H1 (cell line): ENCODE results near the gene PFN3. TPM values are rescaled to one million over a fixed set of nuclear protein-coding genes. Genes with fewer than 3 reads are reported as not detected.
A peak's percentile ranks its signal among the peaks of the same experiment; 100 is the strongest.

Experiments used
- CTCF ChIA-PET: fragments of 300-600 bp; sonication (Branson Sonifier 250); formaldehyde crosslinking; loops from one replicate; lab custom pipeline; 2021; ENCODE audit not compliant: partially characterized antibody; lab: Charles Lee
- POLR2A ChIA-PET: fragments of 300-600 bp; sonication (Branson Sonifier 250); formaldehyde crosslinking; loops from one replicate; lab custom pipeline; 2021; ENCODE audit warnings: inconsistent platforms; ENCODE audit not compliant: partially characterized antibody; lab: Charles Lee
- DNase-seq, 2 experiments: peaks; one replicate each; pipeline versions ENCODE4 v3.0.0 to v3.0.0-alpha.2; 2010 to 2022; ENCODE audit warnings: low spot score in 2 of 2, low read depth in 1 of 2, mixed read lengths in 1 of 2
- FAIRE-seq: peaks from 2 replicates; lab custom pipeline; 2011; peaks lifted over from hg19 to GRCh38; lab: Jason Lieb, UNC
- H2AFZ ChIP-seq: 2 replicates; pipeline ENCODE4 v1.8.1; 2012; ENCODE audit warnings: low read length, inconsistent platforms
- H2AK5ac ChIP-seq: 2 replicates; pipeline ENCODE4 v1.6.1; 2013; ENCODE audit warnings: low read depth, low read length
- H2BK120ac ChIP-seq: replicated peaks from 2 replicates; pipeline ENCODE3; 2013; ENCODE audit warnings: low read depth, low read length, inconsistent platforms
- H2BK12ac ChIP-seq: 2 replicates; pipeline ENCODE4 v1.6.1; 2013; ENCODE audit warnings: low read depth, low read length
- H2BK15ac ChIP-seq: 2 replicates; pipeline ENCODE4 v1.6.1; 2013; ENCODE audit warnings: low read length
- H2BK20ac ChIP-seq: 2 replicates; pipeline ENCODE4 v1.6.1; 2013; ENCODE audit warnings: low read length
- H2BK5ac ChIP-seq: 2 replicates; pipeline ENCODE4 v1.6.1; 2013; ENCODE audit warnings: low read depth, low read length
- H3K14ac ChIP-seq: 2 replicates; pipeline ENCODE4 v1.6.1; 2013; ENCODE audit warnings: inconsistent platforms; ENCODE audit not compliant: insufficient read length
- H3K18ac ChIP-seq: 2 replicates; pipeline ENCODE4 v1.6.1; 2013; ENCODE audit warnings: low read length; ENCODE audit errors: extremely low read depth
- H3K23ac ChIP-seq: 2 replicates; pipeline ENCODE4 v1.6.1; 2013; ENCODE audit warnings: inconsistent platforms; ENCODE audit not compliant: insufficient read length
- H3K23me2 ChIP-seq: 2 replicates; pipeline ENCODE4 v1.6.1; 2013; ENCODE audit warnings: low read depth, low read length
- H3K27ac ChIP-seq: 2 replicates; pipeline ENCODE4 v1.6.1; 2011; ENCODE audit warnings: low read depth, low read length, inconsistent platforms
- H3K27me3 ChIP-seq, 4 experiments: replicated peaks in 1 of 4; 1 replicate in 1 of 4; 2 replicates in 3 of 4; pipeline versions ENCODE4 v1.6.1 to v1.8.1; 2011 to 2013; ENCODE audit warnings: low read length in 3 of 4, mild to moderate bottlenecking in 3 of 4, inconsistent platforms in 2 of 4, mixed read lengths in 2 of 4, moderate library complexity in 1 of 4; ENCODE audit not compliant: control insufficient read depth in 3 of 4, insufficient read depth in 3 of 4; ENCODE audit errors: extremely low read depth in 1 of 4
- H3K36me3 ChIP-seq, 4 experiments: 2 replicates each; pipeline versions ENCODE4 v1.6.1 to v1.8.1; 2011 to 2013; ENCODE audit warnings: mild to moderate bottlenecking in 4 of 4, low read length in 3 of 4, moderate library complexity in 2 of 4, control low read depth in 1 of 4, inconsistent platforms in 1 of 4; ENCODE audit not compliant: insufficient read depth in 4 of 4, control insufficient read depth in 2 of 4
- H3K4ac ChIP-seq: replicated peaks from 2 replicates; pipeline ENCODE3; 2013; ENCODE audit warnings: low read length, low read depth, mixed read lengths, inconsistent platforms; ENCODE audit not compliant: insufficient read length
- H3K4me1 ChIP-seq, 4 experiments: replicated peaks in 1 of 4; 1 replicate in 1 of 4; 2 replicates in 3 of 4; pipeline versions ENCODE4 v1.6.1 to v1.8.1; 2011 to 2013; ENCODE audit warnings: low read length in 3 of 4, inconsistent platforms in 2 of 4, mixed read lengths in 1 of 4; ENCODE audit not compliant: insufficient read depth in 4 of 4, control insufficient read depth in 3 of 4
- H3K4me2 ChIP-seq, 2 experiments: 2 replicates each; pipeline versions ENCODE4 v1.6.1 to v1.8.1; 2011 to 2013; ENCODE audit warnings: low read depth in 2 of 2, low read length in 2 of 2, control low read depth in 1 of 2, inconsistent platforms in 1 of 2, mild to moderate bottlenecking in 1 of 2; ENCODE audit not compliant: insufficient read depth in 1 of 2
- H3K4me3 ChIP-seq, 4 experiments: fragments of 200-600, 300-600 bp in 1 of 4; sonication (generic), shearing (Covaris generic), sonication (Bioruptor Twin) in 1 of 4; 2 replicates each; pipeline versions ENCODE4 v1.5.1 to v1.8.1; 2011 to 2016; ENCODE audit warnings: low read length in 4 of 4, low read depth in 3 of 4, control low read depth in 2 of 4, inconsistent platforms in 2 of 4, mild to moderate bottlenecking in 2 of 4, mixed read lengths in 1 of 4, moderate library complexity in 1 of 4; ENCODE audit not compliant: insufficient read depth in 2 of 4; ENCODE audit errors: extremely low read depth in 1 of 4
- H3K56ac ChIP-seq: replicated peaks from 2 replicates; pipeline ENCODE3; 2013; ENCODE audit warnings: low read depth, mild to moderate bottlenecking, mixed read lengths, low read length, inconsistent platforms; ENCODE audit not compliant: insufficient read length
- H3K79me1 ChIP-seq: 2 replicates; pipeline ENCODE4 v1.6.1; 2013; ENCODE audit warnings: low read depth, low read length, control low read depth
- H3K79me2 ChIP-seq, 2 experiments: 2 replicates each; pipeline versions ENCODE4 v1.6.1 to v1.8.1; 2012 to 2013; ENCODE audit warnings: low read length in 2 of 2, mild to moderate bottlenecking in 2 of 2, inconsistent platforms in 1 of 2; ENCODE audit not compliant: insufficient read depth in 2 of 2, control insufficient read depth in 1 of 2
- H3K9ac ChIP-seq, 4 experiments: replicated peaks in 1 of 4; 1 replicate in 1 of 4; 2 replicates in 3 of 4; pipeline versions ENCODE4 v1.6.1 to v1.8.1; 2011 to 2013; ENCODE audit warnings: low read depth in 3 of 4, low read length in 3 of 4, control low read depth in 2 of 4, mild to moderate bottlenecking in 2 of 4, moderate library complexity in 2 of 4, inconsistent platforms in 1 of 4; ENCODE audit errors: extremely low read depth in 1 of 4
- H3K9me3 ChIP-seq, 2 experiments: 2 replicates each; pipeline versions ENCODE4 v1.6.1 to v1.8.1; 2012 to 2013; ENCODE audit warnings: mild to moderate bottlenecking in 2 of 2, moderate library complexity in 2 of 2, control low read depth in 1 of 2, inconsistent platforms in 1 of 2, low read depth in 1 of 2, low read length in 1 of 2, mixed read lengths in 1 of 2; ENCODE audit not compliant: insufficient read depth in 2 of 2
- H4K20me1 ChIP-seq, 2 experiments: replicated peaks in 1 of 2; 2 replicates each; pipeline versions ENCODE3 to v1.8.1; 2011 to 2013; ENCODE audit warnings: inconsistent platforms in 2 of 2, low read length in 2 of 2, mild to moderate bottlenecking in 1 of 2; ENCODE audit not compliant: insufficient read depth in 2 of 2, control insufficient read depth in 1 of 2
- H4K5ac ChIP-seq: 2 replicates; pipeline ENCODE4 v1.6.1; 2013; ENCODE audit warnings: low read length, low read depth, mixed read lengths, inconsistent platforms; ENCODE audit not compliant: insufficient read length
- H4K8ac ChIP-seq: 2 replicates; pipeline ENCODE4 v1.8.0; 2013; ENCODE audit warnings: mild to moderate bottlenecking, moderate library complexity, low read length, inconsistent platforms; ENCODE audit not compliant: insufficient read depth; ENCODE audit errors: extremely low read depth
- H4K91ac ChIP-seq: replicated peaks from 2 replicates; pipeline ENCODE3; 2013; ENCODE audit warnings: low read length, mixed read lengths, inconsistent platforms; ENCODE audit not compliant: insufficient read length
- CHD2 ChIP-seq: IDR thresholded peaks from 2 replicates; pipeline ENCODE4 v1.6.1; 2012; ENCODE audit warnings: low read length, improper control_type of control experiment
- CTBP2 ChIP-seq: IDR thresholded peaks from 2 replicates; pipeline ENCODE4 v1.7.0; 2011; ENCODE audit warnings: borderline replicate concordance, mild to moderate bottlenecking, moderate library complexity, mixed read lengths, low read length; ENCODE audit not compliant: insufficient read depth, insufficient read length
- GTF2F1 ChIP-seq: IDR thresholded peaks from 2 replicates; pipeline ENCODE4 v1.6.1; 2012; ENCODE audit warnings: low read depth, low read length, improper control_type of control experiment, borderline replicate concordance
- HDAC2 ChIP-seq, 2 experiments: fragments of 300-600 bp in 1 of 2; sonication (generic) in 1 of 2; IDR thresholded peaks; 2 replicates each; pipeline ENCODE4 v1.6.1; 2011 to 2012; ENCODE audit warnings: low read depth in 2 of 2, low read length in 2 of 2, mild to moderate bottlenecking in 2 of 2, moderate library complexity in 2 of 2, borderline replicate concordance in 1 of 2, inconsistent platforms in 1 of 2
- JUN ChIP-seq: IDR thresholded peaks from 2 replicates; pipeline ENCODE4 v1.6.1; 2011; ENCODE audit warnings: low read depth, mild to moderate bottlenecking, improper control_type of control experiment, low read length
- KDM4A ChIP-seq: IDR thresholded peaks from one replicate; pipeline ENCODE4 v1.7.1; 2012; ENCODE audit warnings: low read depth, mild to moderate bottlenecking, moderate library complexity, low read length, inconsistent platforms; ENCODE audit not compliant: severe bottlenecking
- POLR2A ChIP-seq, 2 experiments: IDR thresholded peaks; 1 replicate in 1 of 2; 2 replicates in 1 of 2; pipeline ENCODE4 v1.6.1; 2011; ENCODE audit warnings: low read depth in 2 of 2, low read length in 2 of 2, mild to moderate bottlenecking in 2 of 2; ENCODE audit errors: control extremely low read depth in 1 of 2
- RNF2 ChIP-seq: fragments of 200-900, 300-1000 bp; sonication (generic); IDR thresholded peaks from 2 replicates; pipeline ENCODE4 v1.7.1; 2016; ENCODE audit warnings: borderline replicate concordance, low read depth, mild to moderate bottlenecking, antibody characterized with exemption, low read length; ENCODE audit not compliant: poor library complexity, severe bottlenecking; ENCODE audit errors: missing control alignments
- SUZ12 ChIP-seq: fragments of 200-600 bp; sonication (generic); IDR thresholded peaks from 2 replicates; pipeline ENCODE4 v1.6.1; 2012; ENCODE audit warnings: mild to moderate bottlenecking, inconsistent platforms, low read length, moderate library complexity, mixed read lengths
- WGBS, 2 experiments: shearing (Covaris generic) in 1 of 2; methylation state at CpG; one replicate each; pipeline versions ENCODE4 v1.1.6 to v1.1.7; 2013 to 2015; ENCODE audit warnings: low lambda C conversion rate in 2 of 2, mixed read lengths in 2 of 2, inconsistent platforms in 1 of 2, low coverage in 1 of 2, missing lambda C conversion rate in 1 of 2; ENCODE audit not compliant: insufficient replicate concordance in 2 of 2, insufficient coverage in 1 of 2, insufficient read length in 1 of 2; ENCODE audit errors: extremely low coverage in 1 of 2, missing lambda C conversion rate in 1 of 2; 5-methylcytosine and 5-hydroxymethylcytosine counted together
- polyA plus RNA-seq, 7 experiments: library from polyadenylated mRNA; depleted of rRNA in 3 of 7; stranded (reverse) in 5 of 7; unstranded in 2 of 7; fragments of >200 nt in 5 of 7; fragments of 200-250 nt in 2 of 7; gene quantifications; 1 replicate in 5 of 7; 2 replicates in 1 of 7; 4 replicates in 1 of 7; pipeline versions ENCODE4 v1.2.1 to v1.2.3, GENCODE V29; 2011 to 2013; ENCODE audit warnings: missing spikeins in 2 of 7, mixed read lengths in 2 of 7
- total RNA-seq: library from RNA; stranded (reverse); fragmentation: NEBNext Ultra II Directional; extraction: Animal tissue kit (Norgen Biotek cat#: 25700); gene quantifications from 2 replicates; pipeline ENCODE4 v1.2.1, GENCODE V29; 2021
- TF ChIP-seq, protein P1 (sequence below): IDR thresholded peaks from 2 replicates; pipeline ENCODE4 v1.6.1; 2012; ENCODE audit warnings: inconsistent platforms

PFN3 gene
- total and polyA plus RNA-seq, 2 of the 8 experiments (the other 6 are each of a cell fraction or from before 2014, with no cell fraction given) = not detected

DNA sequence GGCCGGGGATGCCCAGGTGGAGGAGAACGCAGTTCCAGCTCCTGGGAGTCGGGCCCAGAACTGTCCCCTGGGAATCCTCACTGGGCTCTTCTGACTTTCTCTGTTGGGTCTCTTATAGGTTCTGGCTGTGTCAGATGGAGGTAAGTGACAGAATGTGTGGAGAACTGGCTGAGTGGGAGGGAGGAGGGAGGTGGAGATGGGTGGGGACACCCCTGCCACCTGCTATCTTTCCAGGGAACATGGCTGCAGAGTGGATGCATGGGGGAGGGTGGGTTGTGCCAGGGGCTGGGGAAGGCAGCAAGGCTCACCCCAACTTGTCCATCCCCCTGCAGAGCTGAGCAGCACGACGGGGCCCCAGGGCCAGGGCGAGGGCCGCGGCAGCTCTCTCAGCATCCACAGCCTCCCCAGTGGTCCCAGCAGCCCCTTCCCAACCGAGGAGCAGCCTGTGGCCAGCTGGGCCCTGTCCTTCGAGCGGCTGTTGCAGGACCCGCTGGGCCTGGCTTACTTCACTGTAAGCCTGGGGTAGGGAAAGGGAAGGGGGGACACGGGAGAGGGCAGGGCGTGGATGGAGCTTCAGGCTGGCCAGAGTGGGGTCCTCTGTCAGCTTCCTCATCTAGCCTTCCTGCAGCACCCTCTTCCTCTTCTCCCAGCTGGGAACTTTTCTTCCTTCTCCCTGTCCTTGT is 34.5 kb downstream of the PFN3 start:
- POLR2A ChIA-PET = interaction anchor here (0.8 to 5.9 kb wide), 15 partner anchors 13 to 233 kb away, joined by 3 to 66 read pairs (median 4); partner anchors contain the start of genes GRK6, LMAN2, MXD3 and NSD1
- TF ChIP-seq HDAC2 (IDR thresholded peaks at IDR 0.05; ENCODE audit: borderline replicate concordance in 1 of 2, low read depth in 2 of 2, low read length in 2 of 2) (no peak), RNF2 (no peak), GTF2F1 (no peak), KDM4A (no peak), POLR2A (IDR thresholded peaks at IDR 0.05; ENCODE audit: control extremely low read depth in 1 of 2, low read depth in 2 of 2, low read length in 2 of 2) (no peak), SUZ12 (no peak), CHD2 (no peak), CTBP2 (no peak), JUN (no peak)
- TF ChIP-seq, protein P1, sequence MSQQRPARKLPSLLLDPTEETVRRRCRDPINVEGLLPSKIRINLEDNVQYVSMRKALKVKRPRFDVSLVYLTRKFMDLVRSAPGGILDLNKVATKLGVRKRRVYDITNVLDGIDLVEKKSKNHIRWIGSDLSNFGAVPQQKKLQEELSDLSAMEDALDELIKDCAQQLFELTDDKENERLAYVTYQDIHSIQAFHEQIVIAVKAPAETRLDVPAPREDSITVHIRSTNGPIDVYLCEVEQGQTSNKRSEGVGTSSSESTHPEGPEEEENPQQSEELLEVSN = no peak

More for the DNA sequence above, 34.5 kb downstream of the PFN3 start:
- H2BK15ac ChIP-seq = peak overlapping the region; percentile 97; the same call in 1 of the 2 replicates
- peak overlapping the region; percentile 99 for H3K4ac ChIP-seq
- no peak overlapping the region for H3K23ac ChIP-seq
- H3K79me2 ChIP-seq = no peaks in the 10 kb centered on the region
- peak overlapping the region; percentile 97 for H4K5ac ChIP-seq
- H2BK5ac ChIP-seq = peak overlapping the region; percentile 95
- peak overlapping the region; percentile 74 for H3K56ac ChIP-seq
- H3K4me2 ChIP-seq = peak overlapping the region; percentile 80 to 86
- CTCF ChIA-PET = interaction anchor here (0.6 to 16.9 kb wide), 13 partner anchors 12 to 301 kb away, joined by 3 to 363 read pairs (median 5); partner anchors contain the start of genes LMAN2, MXD3, PRR7 and RGS14
- peaks cover 7% of the 10 kb centered on the region; the same call in 1 of the 2 replicates for H3K79me1 ChIP-seq
- 77% methylated on average over 14 of the region's 14 CpGs; no CpG with 5 or more reads in 1 of the 2 experiments for WGBS, 2 experiments
- H4K20me1 ChIP-seq = peaks cover 0 to 8% of the 10 kb centered on the region in 2 experiments
- H3K14ac ChIP-seq = no peak overlapping the region
- H2BK20ac ChIP-seq = peak overlapping the region; percentile 86
- peaks cover 19% of the 10 kb centered on the region; the same call in 1 of the 2 replicates for H3K23me2 ChIP-seq
- peak overlapping the region; percentile 96 for H4K91ac ChIP-seq
- DNase-seq (no peak), FAIRE-seq (no peak)
- H3K4me1 ChIP-seq = peaks cover 8 to 36% (median 30%) of the 10 kb centered on the region in 4 experiments
- peak overlapping the region; percentile 85 for H2BK120ac ChIP-seq
- H3K27me3 ChIP-seq = peaks cover 1 to 17% (median 14%) of the 10 kb centered on the region in 4 experiments; a peak in 5 of 7 replicates
- peak overlapping the region; percentile 95 for H3K18ac ChIP-seq
- no peaks in the 10 kb centered on the region for H3K36me3 ChIP-seq
- peak overlapping the region; percentile 96 for H2BK12ac ChIP-seq
- H3K9me3 ChIP-seq = no peaks in the 10 kb centered on the region
- H3K4me3 ChIP-seq = peak overlapping the region; percentile 43 to 65 (median 52); a peak in 5 of 8 replicates
- H3K27ac ChIP-seq = peak overlapping the region; percentile 72
- H3K9ac ChIP-seq = peak overlapping the region in 3 of 4 experiments; percentile 45 to 62 (median 50); a peak in 6 of 7 replicates
- peak overlapping the region; percentile 17; the same call in 1 of the 2 replicates for H2AK5ac ChIP-seq
- no peak overlapping the region for H2AFZ ChIP-seq
- H4K8ac ChIP-seq = no peak overlapping the region; the same call in 1 of the 2 replicates
